ENCODE results near the gene TMEM151B.
A peak's percentile ranks its signal among the peaks of the same experiment; 100 is the strongest.
"Not testable (repeated sequence)": the region's sequence is repeated elsewhere in the genome, so short reads cannot be mapped to it uniquely, and the experiment has no call there.

Gene TMEM151B

DNA sequence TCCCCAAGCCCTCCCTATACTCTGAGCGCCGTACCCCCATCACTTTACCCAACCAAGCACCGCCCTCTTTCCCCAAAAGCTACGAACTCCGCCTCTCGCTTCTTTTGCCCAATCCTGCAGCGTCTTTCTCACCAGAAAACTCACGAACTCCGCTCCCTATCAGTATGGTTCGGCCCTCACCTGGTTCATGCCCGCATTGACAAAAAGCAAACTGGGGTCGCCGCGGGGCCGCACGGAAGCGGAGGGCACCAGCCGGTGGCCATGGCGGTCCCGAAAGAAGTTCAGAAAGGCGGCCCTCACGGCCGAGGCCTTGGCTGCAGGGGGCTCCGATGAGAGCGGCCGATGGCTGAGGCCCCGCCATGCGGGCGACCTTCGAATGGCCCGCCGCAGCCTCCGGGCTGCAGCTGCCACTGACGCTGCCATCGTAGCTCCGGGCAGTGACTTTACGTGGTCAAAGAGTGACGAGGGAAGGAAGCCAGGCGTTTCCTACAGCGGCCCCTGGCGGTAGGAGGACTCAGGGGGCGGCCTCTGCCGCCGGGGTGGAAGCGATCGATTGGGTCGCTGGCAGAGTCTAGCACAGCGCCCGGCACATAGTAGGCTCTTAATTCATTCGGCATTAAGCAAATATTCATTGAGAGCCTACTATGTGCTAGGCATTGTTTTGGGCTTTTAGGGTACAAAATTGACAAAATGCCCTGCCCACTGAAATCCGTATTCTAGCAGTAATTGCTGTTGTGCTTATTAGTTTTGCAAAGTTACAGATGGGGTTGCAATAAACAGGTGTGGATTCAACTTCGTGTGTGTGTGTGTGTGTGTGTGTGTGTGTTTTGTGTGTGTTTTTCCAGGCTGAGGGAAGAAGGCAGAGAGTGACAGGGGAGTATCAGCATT, 42.9 kb downstream of the TMEM151B start, which contains the start of gene AARS2:
Gene AARS2 (minus strand): TSS at position 447 of the 888 bp plus-strand sequence. CDS start 24 bp downstream, at position 423.
- Histone ChIP-seq H3K23ac (ENCODE audit: low read length) (no peak within 1 kb of the TSS), H4K8ac (ENCODE audit: low read depth, low read length) (peak within 1 kb of the TSS; percentile 86), H3K4ac (ENCODE audit: low read depth, low read length) (peak within 1 kb of the TSS; percentile 46), H3K4me3 (ENCODE audit: low read depth, low read length) (peak within 1 kb of the TSS; percentile 94), H3K4me1 (ENCODE audit: control insufficient read depth in 1 of 2, insufficient read depth in 2 of 2, low read length in 2 of 2) (peaks cover 3 to 7% of the 10 kb centered on the region in 2 experiments), H3K79me2 (ENCODE audit: control insufficient read depth, insufficient read depth, low read length, poor library complexity) (peaks cover 4% of the 10 kb centered on the region), H2BK12ac (ENCODE audit: low read length) (no peak within 1 kb of the TSS), H3K4me2 (ENCODE audit: low read length) (peak within 1 kb of the TSS; percentile 84), H3K9me3 (ENCODE audit: insufficient read depth, low read depth, low read length) (peaks cover 4% of the 10 kb centered on the region), H3K14ac (ENCODE audit: low read length) (peak within 1 kb of the TSS; percentile 58), H3K27me3 (ENCODE audit: insufficient read depth, low read length) (no peaks in the 10 kb centered on the region), H3K9ac (ENCODE audit: low read length) (peak within 1 kb of the TSS; percentile 94), H2BK120ac (ENCODE audit: insufficient read depth, low read length, poor library complexity) (peak within 1 kb of the TSS; percentile 9), H2AFZ (ENCODE audit: insufficient read depth, low read length, poor library complexity) (peak within 1 kb of the TSS; percentile 99), H3K79me1 (ENCODE audit: low read length) (peaks cover 5% of the 10 kb centered on the region), H4K91ac (ENCODE audit: low read depth, low read length) (peak within 1 kb of the TSS; percentile 91), H2BK5ac (ENCODE audit: low read depth, low read length, poor library complexity) (peak within 1 kb of the TSS; percentile 81), H2AK5ac (ENCODE audit: low read length) (no peak within 1 kb of the TSS), H4K12ac (ENCODE audit: low read depth, low read length) (peak within 1 kb of the TSS; percentile 24), H3K36me3 (ENCODE audit: control insufficient read depth in 1 of 2, insufficient read depth in 2 of 2, low read length in 2 of 2) (peaks cover 24 to 26% of the 10 kb centered on the region in 2 experiments), H3K18ac (ENCODE audit: low read length) (peak within 1 kb of the TSS; percentile 91), H3K27ac (ENCODE audit: low read depth, low read length) (peak within 1 kb of the TSS; percentile 3)
- WGBS (ENCODE audit: extremely low coverage, insufficient coverage, insufficient read length): no CpG with 5 or more reads among the region's 52 CpGs
- DNase-seq: peak; percentile 93 to 98

DNA sequence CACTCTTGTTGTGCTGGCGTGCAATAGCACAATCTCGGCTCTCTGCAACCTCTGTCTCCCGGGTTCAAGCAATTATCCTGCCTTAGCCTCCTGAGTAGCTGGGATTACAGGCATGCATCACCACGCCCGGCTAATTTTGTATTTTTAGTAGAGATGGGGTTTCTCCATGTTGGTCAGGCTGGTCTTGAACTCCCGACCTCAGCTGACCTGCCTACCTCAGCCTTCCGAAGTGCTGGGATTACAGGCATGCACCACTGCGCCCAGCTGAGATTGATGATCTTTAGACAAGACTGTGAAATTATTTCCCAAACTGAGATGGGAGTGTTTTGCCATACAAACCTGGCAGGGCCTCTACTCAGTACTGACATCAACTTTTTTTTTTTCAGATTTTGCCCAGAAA, 44.4 kb downstream of the TMEM151B start:
- not testable (repeated sequence) for H4K91ac ChIP-seq (ENCODE audit: low read depth, low read length); H2AFZ ChIP-seq (ENCODE audit: insufficient read depth, low read length, poor library complexity)

DNA sequence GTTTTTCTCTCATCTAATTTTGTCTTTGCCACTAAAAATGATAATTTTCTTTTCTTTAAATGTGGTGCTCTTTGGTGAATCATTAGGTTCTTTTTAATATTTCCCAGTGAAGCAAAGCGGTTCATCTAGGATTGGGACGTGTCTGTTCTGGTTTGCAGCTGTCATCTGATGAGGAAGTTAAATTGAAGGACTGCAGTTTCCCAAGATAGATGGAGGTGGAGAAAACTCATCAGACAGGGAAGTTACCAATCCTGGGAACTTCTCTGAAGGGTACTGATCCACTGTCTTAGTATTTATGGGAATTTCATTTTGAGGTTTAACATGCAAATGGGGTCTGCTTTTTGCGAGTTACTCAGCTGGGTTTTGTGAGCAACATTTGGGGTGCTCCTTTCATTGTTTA, 45.3 kb downstream of the TMEM151B start:
- Histone ChIP-seq H3K27ac (ENCODE audit: low read depth, low read length) (no peak overlapping the region), H3K4me1 (ENCODE audit: control insufficient read depth in 1 of 2, insufficient read depth in 2 of 2, low read length in 2 of 2) (peaks cover 3 to 7% of the 10 kb centered on the region in 2 experiments), H2AFZ (ENCODE audit: insufficient read depth, low read length, poor library complexity) (no peak overlapping the region), H3K4ac (ENCODE audit: low read depth, low read length) (no peak overlapping the region), H3K14ac (ENCODE audit: low read length) (no peak overlapping the region), H3K79me2 (ENCODE audit: control insufficient read depth, insufficient read depth, low read length, poor library complexity) (peaks cover 4% of the 10 kb centered on the region), H4K91ac (ENCODE audit: low read depth, low read length) (no peak overlapping the region), H2AK5ac (ENCODE audit: low read length) (no peak overlapping the region), H3K79me1 (ENCODE audit: low read length) (peaks cover 5% of the 10 kb centered on the region), H3K18ac (ENCODE audit: low read length) (no peak overlapping the region), H2BK12ac (ENCODE audit: low read length) (no peak overlapping the region), H3K9ac (ENCODE audit: low read length) (no peak overlapping the region), H3K4me3 (ENCODE audit: low read depth, low read length) (no peak overlapping the region), H3K36me3 (ENCODE audit: control insufficient read depth in 1 of 2, insufficient read depth in 2 of 2, low read length in 2 of 2) (peaks cover 7 to 9% of the 10 kb centered on the region in 2 experiments), H2BK120ac (ENCODE audit: insufficient read depth, low read length, poor library complexity) (no peak overlapping the region), H3K27me3 (ENCODE audit: insufficient read depth, low read length) (no peaks in the 10 kb centered on the region), H3K4me2 (ENCODE audit: low read length) (no peak overlapping the region), H2BK5ac (ENCODE audit: low read depth, low read length, poor library complexity) (no peak overlapping the region), H3K9me3 (ENCODE audit: insufficient read depth, low read depth, low read length) (peaks cover 2% of the 10 kb centered on the region), H3K23ac (ENCODE audit: low read length) (no peak overlapping the region), H4K8ac (ENCODE audit: low read depth, low read length) (no peak overlapping the region), H4K12ac (ENCODE audit: low read depth, low read length) (no peak overlapping the region)
- DNase-seq: peak in 1 of 2 donors; percentile 14
- WGBS (ENCODE audit: extremely low coverage, insufficient coverage, insufficient read length): no CpG with 5 or more reads among the region's 3 CpGs

More for the DNA sequence above, 44.4 kb downstream of the TMEM151B start:
- H2AK5ac ChIP-seq (ENCODE audit: low read length); H2BK5ac ChIP-seq (ENCODE audit: low read depth, low read length, poor library complexity); H2BK12ac ChIP-seq (ENCODE audit: low read length); H3K4ac ChIP-seq (ENCODE audit: low read depth, low read length); H3K79me2 ChIP-seq (ENCODE audit: control insufficient read depth, insufficient read depth, low read length, poor library complexity); H3K27ac ChIP-seq (ENCODE audit: low read depth, low read length); H3K23ac ChIP-seq (ENCODE audit: low read length); H3K9me3 ChIP-seq (ENCODE audit: insufficient read depth, low read depth, low read length); H3K9ac ChIP-seq (ENCODE audit: low read length); H3K18ac ChIP-seq (ENCODE audit: low read length); H3K4me3 ChIP-seq (ENCODE audit: low read depth, low read length); H4K12ac ChIP-seq (ENCODE audit: low read depth, low read length); DNase-seq; H3K79me1 ChIP-seq (ENCODE audit: low read length); H4K8ac ChIP-seq (ENCODE audit: low read depth, low read length); H3K27me3 ChIP-seq (ENCODE audit: insufficient read depth, low read length); H3K4me2 ChIP-seq (ENCODE audit: low read length); H2BK120ac ChIP-seq (ENCODE audit: insufficient read depth, low read length, poor library complexity); H3K14ac ChIP-seq (ENCODE audit: low read length); H3K4me1 ChIP-seq (ENCODE audit: control insufficient read depth in 1 of 2, insufficient read depth in 2 of 2, low read length in 2 of 2): not testable (repeated sequence)
- WGBS (ENCODE audit: extremely low coverage, insufficient coverage, insufficient read length): no CpG with 5 or more reads among the region's 8 CpGs
- peaks cover 13 to 15% of the 10 kb centered on the region in 2 experiments for H3K36me3 ChIP-seq (ENCODE audit: control insufficient read depth in 1 of 2, insufficient read depth in 2 of 2, low read length in 2 of 2)

DNA sequence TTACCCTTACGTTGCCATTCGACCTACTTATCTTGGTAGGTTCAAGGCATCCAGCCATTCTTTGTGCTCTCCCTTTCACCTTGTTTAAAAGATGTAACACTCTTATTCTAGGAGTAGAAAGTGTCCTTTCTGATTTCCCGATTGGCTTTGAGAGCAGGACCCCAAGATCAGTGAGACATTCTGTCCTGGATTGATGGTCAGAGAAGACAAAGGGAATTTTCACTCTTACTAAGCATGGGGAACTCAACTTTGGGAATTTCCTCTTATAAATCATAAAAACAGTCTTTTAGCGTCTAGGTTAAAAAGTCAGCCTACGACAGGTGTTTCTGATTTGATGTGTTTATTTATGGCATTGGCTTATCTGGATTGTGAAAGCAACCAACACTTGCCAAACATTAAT, 45.7 kb downstream of the TMEM151B start:
- H4K8ac ChIP-seq (ENCODE audit: low read depth, low read length): no peak overlapping the region
- peaks cover 5% of the 10 kb centered on the region for H3K79me1 ChIP-seq (ENCODE audit: low read length)
- no peak for DNase-seq
- no peak overlapping the region for H3K18ac ChIP-seq (ENCODE audit: low read length)
- H3K79me2 ChIP-seq (ENCODE audit: control insufficient read depth, insufficient read depth, low read length, poor library complexity): peaks cover 4% of the 10 kb centered on the region
- H3K4me3 ChIP-seq (ENCODE audit: low read depth, low read length): no peak overlapping the region
- H3K27ac ChIP-seq (ENCODE audit: low read depth, low read length): no peak overlapping the region
- H3K14ac ChIP-seq (ENCODE audit: low read length): no peak overlapping the region
- no peak overlapping the region for H4K12ac ChIP-seq (ENCODE audit: low read depth, low read length)
- H2AK5ac ChIP-seq (ENCODE audit: low read length): no peak overlapping the region
- no peak overlapping the region for H2BK120ac ChIP-seq (ENCODE audit: insufficient read depth, low read length, poor library complexity)
- H3K9ac ChIP-seq (ENCODE audit: low read length): no peak overlapping the region
- no peak overlapping the region for H3K23ac ChIP-seq (ENCODE audit: low read length)
- no peak overlapping the region for H2AFZ ChIP-seq (ENCODE audit: insufficient read depth, low read length, poor library complexity)
- H3K9me3 ChIP-seq (ENCODE audit: insufficient read depth, low read depth, low read length): peaks cover 1% of the 10 kb centered on the region
- peaks cover 3 to 7% of the 10 kb centered on the region in 2 experiments for H3K4me1 ChIP-seq (ENCODE audit: control insufficient read depth in 1 of 2, insufficient read depth in 2 of 2, low read length in 2 of 2)
- H3K4me2 ChIP-seq (ENCODE audit: low read length): no peak overlapping the region
- no peak overlapping the region for H2BK12ac ChIP-seq (ENCODE audit: low read length)
- no peak overlapping the region for H2BK5ac ChIP-seq (ENCODE audit: low read depth, low read length, poor library complexity)
- no peaks in the 10 kb centered on the region for H3K27me3 ChIP-seq (ENCODE audit: insufficient read depth, low read length)
- WGBS (ENCODE audit: extremely low coverage, insufficient coverage, insufficient read length): no CpG with 5 or more reads among the region's 5 CpGs
- H3K4ac ChIP-seq (ENCODE audit: low read depth, low read length): no peak overlapping the region
- H3K36me3 ChIP-seq (ENCODE audit: control insufficient read depth in 1 of 2, insufficient read depth in 2 of 2, low read length in 2 of 2): peaks cover 5 to 6% of the 10 kb centered on the region in 2 experiments
- no peak overlapping the region for H4K91ac ChIP-seq (ENCODE audit: low read depth, low read length)

All from trophoblast cell (in vitro differentiated cells and primary cell).